Heart left ventricle (tissue), 16 donors: ENCODE data around the gene OMP. TPM values are rescaled to one million over a fixed set of nuclear protein-coding genes. Genes with fewer than 3 reads are reported as not detected.
A peak's percentile ranks its signal among the peaks of the same experiment; 100 is the strongest.

Source experiments
- ATAC-seq, 4 donors: fragments of 200-7000 bp; cut with Tn5 transposase; one replicate each; pipeline ENCODE4 v1.9.1; 2020 to 2022; ENCODE audit warnings: moderate library complexity in 4 of 4, mild to moderate bottlenecking in 3 of 4, moderate number of reproducible peaks in 1 of 4
- DNase-seq, 5 donors: peaks; one replicate each; pipeline ENCODE4 v3.0.0-alpha.2; 2020
- H3K27ac ChIP-seq, 12 donors: fragments of 200-600 bp; sonication (generic) in 4 of 12; one replicate each; pipeline versions ENCODE4 v1.5.0 to v1.8.0; 2016 to 2022; ENCODE audit warnings: mild to moderate bottlenecking in 2 of 12
- H3K27me3 ChIP-seq, 9 donors: fragments of 200-600 bp; sonication (generic) in 2 of 9; one replicate each; pipeline versions ENCODE4 v1.5.1 to v1.8.0; 2016 to 2022; ENCODE audit warnings: mild to moderate bottlenecking in 3 of 9
- H3K36me3 ChIP-seq, 9 donors: fragments of 200-600 bp; sonication (generic) in 2 of 9; one replicate each; pipeline versions ENCODE4 v1.5.0 to v1.8.0; 2018 to 2022; ENCODE audit warnings: mild to moderate bottlenecking in 2 of 9
- H3K4me1 ChIP-seq, 12 donors: fragments of 200-600 bp; sonication (generic) in 4 of 12; one replicate each; pipeline versions ENCODE4 v1.5.0 to v1.8.0; 2016 to 2022; ENCODE audit warnings: mild to moderate bottlenecking in 3 of 12
- H3K4me3 ChIP-seq, 12 donors: fragments of 200-600 bp; sonication (generic) in 4 of 12; one replicate each; pipeline versions ENCODE4 v1.5.0 to v1.8.0; 2017 to 2022; ENCODE audit warnings: mild to moderate bottlenecking in 9 of 12, moderate library complexity in 4 of 12
- H3K9me3 ChIP-seq, 12 donors: fragments of 200-600 bp; sonication (generic) in 4 of 12; one replicate each; pipeline versions ENCODE4 v1.5.0 to v1.8.0; 2016 to 2022; ENCODE audit warnings: mild to moderate bottlenecking in 1 of 12
- CTCF ChIP-seq, 12 donors: fragments of 200-600 bp; sonication (generic) in 4 of 12; IDR thresholded peaks; one replicate each; pipeline versions ENCODE4 v1.5.0 to v1.8.0; 2018 to 2022; ENCODE audit warnings: antibody characterized with exemption in 12 of 12, mild to moderate bottlenecking in 5 of 12
- POLR2A ChIP-seq, 2 donors: fragments of 450-650 bp; IDR thresholded peaks; one replicate each; pipeline ENCODE4 v1.6.1; 2017; ENCODE audit warnings: antibody characterized with exemption in 2 of 2, mild to moderate bottlenecking in 2 of 2, moderate library complexity in 2 of 2
- WGBS, 4 donors: extraction: QIAGEN DNeasy Blood & Tissue Kit in 2 of 4; methylation state at CpG; one replicate each; pipeline versions ENCODE4 v1.1.5 to v1.1.7; 2013 to 2018; 5-methylcytosine and 5-hydroxymethylcytosine counted together
- intact Hi-C, 10 donors: fragments of 100-400 bp; cut with DNase I; formaldehyde crosslinking; loops; one replicate each; pipeline versions ENCODE4 v1.11.1 to v1.14.2; 2022
- polyA plus RNA-seq, 2 donors: library from polyadenylated mRNA; stranded (reverse); fragments of 200-250 nt; gene quantifications; one replicate each; pipeline ENCODE4 v1.2.3, GENCODE V29; 2013
- total RNA-seq, 9 donors: library from RNA; depleted of rRNA in 2 of 9; stranded (reverse); fragments of >200 nt in 2 of 9; fragmentation: NEBNext Ultra II Directional in 3 of 9; extraction: Animal tissue kit (Norgen Biotek cat#: 25700) in 3 of 9; gene quantifications; one replicate each; pipeline versions ENCODE4 v1.1.0 to v1.2.4, GENCODE V29; 2016 to 2023
- donor health status: ischemic (EF 13 %, LVEDD 7.1; RV severe dilation, severe dysfunction).
- donor health status: healthy with polysubstance abuse.
- donor health status: DM: no; HTN: yes; CAD: no.
- donor health status: DM: no; HTN: no; CAD: no.
- donor health status: ischemic (EF 25% LVEDD 6.9; RV normal size, moderate dysfunction).
- donor health status: ischemic (EF 25% LVEDD 5.7; RV mildly dilated, moderate dysfunction).
- donor health status: healthy.
- donor health status: DM: yes; HTN: yes; CAD: no.
- donor health status: ischemic (EF 35%, LVEDD 5.7; RV mildly dilated, moderate dysfunction).
- donor health status: nonischemic (EF 11% LVEDD 7.7; RV severe dilation, severe dysfunction).
- donor health status: DM: yes; HTN: yes; CAD: no.
- donor health status: PGD.
- donor health status: ischemic (EF 29% LVEDD 5.4; RV normal size, mild dysfunction).
- donor health status: nonischemic (EF 23%, LVEDD 6.1; RV moderate dilation, normal function).

Gene OMP
- total and polyA plus RNA-seq, 11 donors: not detected

- Histone ChIP-seq H3K9me3 (peaks cover 0 to 5% (median 0%) of the 10 kb centered on the region in 12 donors), H3K4me3 (no peak overlapping the region), H3K27ac (no peak overlapping the region), H3K27me3 (no peaks in the 10 kb centered on the region), H3K4me1 (peaks cover 0 to 22% (median 6%) of the 10 kb centered on the region in 12 donors), H3K36me3 (no peaks in the 10 kb centered on the region)
- DNase-seq (no peak), ATAC-seq (no peak)
- WGBS, 4 donors: 91 to 100% (median 95%) methylated on average over 1 of the region's 1 CpG
- intact Hi-C loops: no loop called here
- TF ChIP-seq POLR2A (IDR thresholded peaks at IDR 0.05): no peak
- TF ChIP-seq CTCF (IDR thresholded peaks at IDR 0.05): no peak
Observed at GRCh38 chr11:77063407-77063806, 39.2 kb upstream of the OMP start.

GRCh38 chr11:77063861-77064260, 38.8 kb upstream of the OMP start:
- no peak for ATAC-seq
- peaks cover 0 to 22% (median 6%) of the 10 kb centered on the region in 12 donors for H3K4me1 ChIP-seq
- peak in 1 of 5 donors; percentile 22 for DNase-seq
- H3K9me3 ChIP-seq: peaks cover 0 to 5% (median 0%) of the 10 kb centered on the region in 12 donors
- 96 to 100% (median 98%) methylated on average over 3 to 4 of the region's 4 CpGs for WGBS, 4 donors
- no peaks in the 10 kb centered on the region for H3K36me3 ChIP-seq
- intact Hi-C loops: loop anchor here in 1 of 10 donors (2.0 kb wide), 1 partner anchor 13 kb away; no protein-coding TSS in a partner anchor
- H3K4me3 ChIP-seq: no peak overlapping the region
- H3K27me3 ChIP-seq: no peaks in the 10 kb centered on the region
- H3K27ac ChIP-seq: no peak overlapping the region
- no peak for TF ChIP-seq POLR2A (IDR thresholded peaks at IDR 0.05)
- TF ChIP-seq CTCF (IDR thresholded peaks at IDR 0.05): no peak

DNA sequence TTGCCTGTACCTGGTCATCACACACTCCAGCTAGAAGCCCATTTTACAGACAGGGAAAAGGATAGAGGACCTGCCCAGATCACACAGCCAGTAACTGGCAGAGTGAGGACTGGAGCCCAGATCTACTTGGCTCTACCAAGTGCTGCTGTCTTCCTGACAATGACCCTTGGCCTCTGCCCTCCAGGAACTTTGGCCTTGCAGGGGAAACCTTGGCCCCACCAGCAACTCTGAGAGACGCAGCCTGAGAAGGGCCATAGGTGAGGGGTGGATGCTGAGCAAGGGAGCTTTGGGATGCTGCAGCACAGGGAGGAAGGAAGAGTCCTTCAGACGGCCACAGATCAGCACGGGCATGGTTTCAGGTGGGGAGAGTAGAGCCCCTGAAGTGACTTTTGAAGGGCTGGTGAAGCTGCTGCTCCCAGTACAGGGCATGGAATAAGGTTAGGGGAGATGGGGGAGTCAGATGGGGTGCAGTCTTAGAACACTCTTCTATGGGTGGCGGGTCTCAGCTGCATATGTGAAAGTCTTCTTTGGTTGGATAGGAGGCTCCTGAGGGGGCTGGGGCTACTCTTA, 37.9 kb upstream of the OMP start:
- Histone ChIP-seq H3K27ac (no peak overlapping the region), H3K36me3 (no peaks in the 10 kb centered on the region), H3K27me3 (no peaks in the 10 kb centered on the region), H3K4me3 (no peak overlapping the region), H3K9me3 (peaks cover 0 to 5% (median 0%) of the 10 kb centered on the region in 12 donors), H3K4me1 (peaks cover 0 to 22% (median 6%) of the 10 kb centered on the region in 12 donors)
- 87 to 95% (median 90%) methylated on average over 4 of the region's 4 CpGs for WGBS, 4 donors
- TF ChIP-seq POLR2A (IDR thresholded peaks at IDR 0.05) (no peak), CTCF (IDR thresholded peaks at IDR 0.05) (no peak)
- no peak for DNase-seq
- intact Hi-C loops: loop anchor here in 1 of 10 donors (2.0 kb wide), 1 partner anchor 14 kb away; no protein-coding TSS in a partner anchor
- ATAC-seq: no peak

- 30 to 47% (median 40%) methylated on average over 14 of the region's 14 CpGs for WGBS, 4 donors
- peak in 2 of 4 donors; percentile 2 to 30 for ATAC-seq
- intact Hi-C loops: loop anchor here in 2 of 10 donors (1.0 to 2.0 kb wide), 2 partner anchors 15 to 19 kb away; no protein-coding TSS in a partner anchor
Observed at GRCh38 chr11:77065878-77066228, 36.8 kb upstream of the OMP start.

More at GRCh38 chr11:77065878-77066228, 36.8 kb upstream of the OMP start:
- Histone ChIP-seq H3K4me1 (peaks cover 0 to 22% (median 6%) of the 10 kb centered on the region in 12 donors), H3K27ac (peak overlapping the region in 11 of 12 donors; percentile 80 to 96 (median 87)), H3K27me3 (no peaks in the 10 kb centered on the region), H3K4me3 (peak overlapping the region; percentile 59 to 97 (median 78)), H3K9me3 (peaks cover 0 to 5% (median 0%) of the 10 kb centered on the region in 12 donors), H3K36me3 (no peaks in the 10 kb centered on the region)
- peak in 2 of 5 donors; percentile 61 to 70 for DNase-seq
- no peak for TF ChIP-seq POLR2A (IDR thresholded peaks at IDR 0.05)
- no peak for TF ChIP-seq CTCF (IDR thresholded peaks at IDR 0.05)
